Endothelial cell (in vitro differentiated cells): ENCODE data around the gene UCK1. TPM values are rescaled to one million over a fixed set of nuclear protein-coding genes. Genes with fewer than 3 reads are reported as not detected.

Experiments used
- DNase-seq: peaks from one replicate; pipeline ENCODE4 v3.0.0; 2021; ENCODE audit warnings: low spot score
- H3K27ac Mint-ChIP-seq: one replicate; pipeline ENCODE4 v1.8.0; 2021; ENCODE audit warnings: mixed read lengths, inconsistent platforms; ENCODE audit not compliant: unreplicated experiment
- H3K27me3 Mint-ChIP-seq: one replicate; pipeline ENCODE4 v1.8.0; 2021; ENCODE audit warnings: mild to moderate bottlenecking, moderate library complexity, mixed read lengths, inconsistent platforms; ENCODE audit not compliant: unreplicated experiment
- H3K36me3 Mint-ChIP-seq: one replicate; pipeline ENCODE4 v1.8.0; 2021; ENCODE audit warnings: mild to moderate bottlenecking, low read depth, mixed read lengths, inconsistent platforms; ENCODE audit not compliant: unreplicated experiment
- H3K4me1 Mint-ChIP-seq: one replicate; pipeline ENCODE4 v1.8.0; 2021; ENCODE audit warnings: mild to moderate bottlenecking, mixed read lengths, inconsistent platforms; ENCODE audit not compliant: unreplicated experiment
- H3K4me3 Mint-ChIP-seq: one replicate; pipeline ENCODE4 v1.8.0; 2021; ENCODE audit warnings: mild to moderate bottlenecking, mixed read lengths, inconsistent platforms; ENCODE audit not compliant: unreplicated experiment
- H3K9me3 Mint-ChIP-seq: one replicate; pipeline ENCODE4 v1.8.0; 2021; ENCODE audit warnings: mixed read lengths, inconsistent platforms; ENCODE audit not compliant: unreplicated experiment
- CTCF ChIP-seq: fragments of 200-600 bp; sonication (generic); IDR thresholded peaks from one replicate; pipeline ENCODE4 v1.5.0; 2021; ENCODE audit warnings: antibody characterized with exemption; ENCODE audit not compliant: unreplicated experiment
- total RNA-seq: library from RNA; stranded (reverse); fragmentation: NEBNext Ultra II Directional; extraction: Animal tissue kit (Norgen Biotek cat#: 25700); gene quantifications from one replicate; pipeline ENCODE4 v1.2.1, GENCODE V29; 2021; ENCODE audit not compliant: unreplicated experiment

Gene UCK1
- total RNA-seq, 1 donor from 2014 or later: 23.0 TPM

GRCh38 chr9:131475956-131476776, 54.9 kb downstream of the UCK1 start:
- H3K9me3 Mint-ChIP-seq: no peaks in the 10 kb centered on the region
- no peak overlapping the region for H3K27ac Mint-ChIP-seq
- no peaks in the 10 kb centered on the region for H3K4me1 Mint-ChIP-seq
- TF ChIP-seq CTCF: peak; percentile 35
- peaks cover 19% of the 10 kb centered on the region for H3K27me3 Mint-ChIP-seq
- H3K36me3 Mint-ChIP-seq: peaks cover 46% of the 10 kb centered on the region
- H3K4me3 Mint-ChIP-seq: no peak overlapping the region
- DNase-seq: no peak

- no peak for TF ChIP-seq CTCF
- no peak for DNase-seq
- H3K4me3 Mint-ChIP-seq: peak overlapping the region; percentile 59
- H3K36me3 Mint-ChIP-seq: peaks cover 51% of the 10 kb centered on the region
- H3K9me3 Mint-ChIP-seq: no peaks in the 10 kb centered on the region
- no peaks in the 10 kb centered on the region for H3K4me1 Mint-ChIP-seq
- H3K27me3 Mint-ChIP-seq: peaks cover 21% of the 10 kb centered on the region
- H3K27ac Mint-ChIP-seq: no peak overlapping the region
These were observed 55.7 kb downstream of the UCK1 start for GRCh38 chr9:131475111-131475955.

- peaks cover 52% of the 10 kb centered on the region for H3K36me3 Mint-ChIP-seq
- no peak for DNase-seq
- H3K4me3 Mint-ChIP-seq: peak overlapping the region; percentile 59
- H3K27ac Mint-ChIP-seq: peak overlapping the region; percentile 57
- H3K9me3 Mint-ChIP-seq: no peaks in the 10 kb centered on the region
- TF ChIP-seq CTCF: no peak
- peaks cover 23% of the 10 kb centered on the region for H3K27me3 Mint-ChIP-seq
- no peaks in the 10 kb centered on the region for H3K4me1 Mint-ChIP-seq
These were observed 56.4 kb downstream of the UCK1 start for GRCh38 chr9:131474711-131475110.

GRCh38 chr9:131473891-131474290, 57.2 kb downstream of the UCK1 start:
- H3K4me1 Mint-ChIP-seq: no peaks in the 10 kb centered on the region
- no peak for DNase-seq
- no peak for TF ChIP-seq CTCF
- no peaks in the 10 kb centered on the region for H3K9me3 Mint-ChIP-seq
- no peak overlapping the region for H3K27ac Mint-ChIP-seq
- H3K36me3 Mint-ChIP-seq: peaks cover 51% of the 10 kb centered on the region
- peak overlapping the region; percentile 77 for H3K4me3 Mint-ChIP-seq
- H3K27me3 Mint-ChIP-seq: peaks cover 18% of the 10 kb centered on the region

Other genes starting within 250 kb of the UCK1 start
- 4.9 TPM for gene PLPP7, start 241.5 kb downstream of the UCK1 start, total RNA-seq
- 350 TPM for gene PRRC2B, start 137.2 kb downstream of the UCK1 start, total RNA-seq
- 57.6 TPM for gene POMT1, start 28.3 kb downstream of the UCK1 start, total RNA-seq
- not detected for gene PRRT1B, start 14.3 kb upstream of the UCK1 start, total RNA-seq
- 226 TPM for gene RAPGEF1, start 208.8 kb upstream of the UCK1 start, total RNA-seq